ENCODE results near the gene SPATA17. TPM values are rescaled to one million over a fixed set of nuclear protein-coding genes. Genes with fewer than 3 reads are reported as not detected.

Gene SPATA17
- polyA plus RNA-seq, 1 of the 3 experiments (the other 2 are of a cell fraction), result 1.2 TPM

DNA sequence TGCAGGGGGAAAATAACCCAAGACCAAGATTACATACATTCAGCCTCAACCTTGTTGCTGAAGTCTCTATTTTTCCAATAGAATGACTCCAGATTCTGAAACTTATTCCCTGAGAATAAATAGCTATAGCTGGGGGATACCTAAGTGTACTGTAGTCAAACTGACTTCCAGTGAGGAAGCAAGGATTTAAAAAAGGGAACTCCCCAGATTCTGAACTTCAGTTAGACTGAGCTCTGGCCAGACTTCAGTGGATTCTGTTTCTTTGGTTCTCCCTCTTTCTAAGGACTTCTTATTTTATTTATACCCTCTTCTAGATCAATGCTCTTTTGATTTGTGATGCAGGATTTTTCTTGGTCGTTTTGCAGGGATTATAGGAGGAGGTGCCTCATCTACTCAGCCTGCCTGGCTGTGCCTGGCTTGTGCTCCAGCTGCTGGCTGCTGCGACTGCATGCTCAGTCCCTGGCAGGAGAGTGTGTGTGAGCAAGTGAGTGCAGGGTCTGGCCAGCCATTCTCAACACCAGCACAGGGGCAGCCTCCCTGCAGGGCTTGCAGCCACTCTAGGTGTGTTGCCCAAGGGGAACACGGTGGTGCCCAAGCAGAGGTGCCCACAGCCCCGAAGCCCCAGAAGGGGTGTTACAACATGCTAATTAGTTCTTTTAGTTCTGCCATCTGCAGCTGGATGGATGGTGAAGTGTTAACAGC, 43.0 kb downstream of the SPATA17 start:
- WGBS (ENCODE audit: low lambda C conversion rate), result 47% methylated on average over 2 of the region's 4 CpGs
- H3K4me3 ChIP-seq (ENCODE audit: low read depth in 2 of 2, low read length in 1 of 2), result no peak overlapping the region
- no peak overlapping the region for H3K27ac ChIP-seq (ENCODE audit: low read depth in 2 of 2, low read length in 1 of 2)
- no peak overlapping the region for H2AFZ ChIP-seq (ENCODE audit: low read depth)
- no peaks in the 10 kb centered on the region for H3K9me3 ChIP-seq
- no peak for TF ChIP-seq ELF1 (IDR thresholded peaks at IDR 0.05)
- no peak for TF ChIP-seq RAD21 (IDR thresholded peaks at IDR 0.05; ENCODE audit: low read length)
- TF ChIP-seq MEF2A (IDR thresholded peaks at IDR 0.05; ENCODE audit: borderline replicate concordance, low read depth), result no peak
- TF ChIP-seq POLR2AphosphoS5 (IDR thresholded peaks at IDR 0.05; ENCODE audit: low read depth, low read length), result no peak
- TF ChIP-seq, protein P1, sequence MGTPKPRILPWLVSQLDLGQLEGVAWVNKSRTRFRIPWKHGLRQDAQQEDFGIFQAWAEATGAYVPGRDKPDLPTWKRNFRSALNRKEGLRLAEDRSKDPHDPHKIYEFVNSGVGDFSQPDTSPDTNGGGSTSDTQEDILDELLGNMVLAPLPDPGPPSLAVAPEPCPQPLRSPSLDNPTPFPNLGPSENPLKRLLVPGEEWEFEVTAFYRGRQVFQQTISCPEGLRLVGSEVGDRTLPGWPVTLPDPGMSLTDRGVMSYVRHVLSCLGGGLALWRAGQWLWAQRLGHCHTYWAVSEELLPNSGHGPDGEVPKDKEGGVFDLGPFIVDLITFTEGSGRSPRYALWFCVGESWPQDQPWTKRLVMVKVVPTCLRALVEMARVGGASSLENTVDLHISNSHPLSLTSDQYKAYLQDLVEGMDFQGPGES (IDR thresholded peaks at IDR 0.05; ENCODE audit: low read depth, low read length), result no peak
- TF ChIP-seq, protein P2, sequence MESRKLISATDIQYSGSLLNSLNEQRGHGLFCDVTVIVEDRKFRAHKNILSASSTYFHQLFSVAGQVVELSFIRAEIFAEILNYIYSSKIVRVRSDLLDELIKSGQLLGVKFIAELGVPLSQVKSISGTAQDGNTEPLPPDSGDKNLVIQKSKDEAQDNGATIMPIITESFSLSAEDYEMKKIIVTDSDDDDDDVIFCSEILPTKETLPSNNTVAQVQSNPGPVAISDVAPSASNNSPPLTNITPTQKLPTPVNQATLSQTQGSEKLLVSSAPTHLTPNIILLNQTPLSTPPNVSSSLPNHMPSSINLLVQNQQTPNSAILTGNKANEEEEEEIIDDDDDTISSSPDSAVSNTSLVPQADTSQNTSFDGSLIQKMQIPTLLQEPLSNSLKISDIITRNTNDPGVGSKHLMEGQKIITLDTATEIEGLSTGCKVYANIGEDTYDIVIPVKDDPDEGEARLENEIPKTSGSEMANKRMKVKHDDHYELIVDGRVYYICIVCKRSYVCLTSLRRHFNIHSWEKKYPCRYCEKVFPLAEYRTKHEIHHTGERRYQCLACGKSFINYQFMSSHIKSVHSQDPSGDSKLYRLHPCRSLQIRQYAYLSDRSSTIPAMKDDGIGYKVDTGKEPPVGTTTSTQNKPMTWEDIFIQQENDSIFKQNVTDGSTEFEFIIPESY (IDR thresholded peaks at IDR 0.05; ENCODE audit: borderline replicate concordance, low read depth), result no peak
- TF ChIP-seq NFIC (IDR thresholded peaks at IDR 0.05; ENCODE audit: borderline replicate concordance), result no peak
- TF ChIP-seq, protein P3, sequence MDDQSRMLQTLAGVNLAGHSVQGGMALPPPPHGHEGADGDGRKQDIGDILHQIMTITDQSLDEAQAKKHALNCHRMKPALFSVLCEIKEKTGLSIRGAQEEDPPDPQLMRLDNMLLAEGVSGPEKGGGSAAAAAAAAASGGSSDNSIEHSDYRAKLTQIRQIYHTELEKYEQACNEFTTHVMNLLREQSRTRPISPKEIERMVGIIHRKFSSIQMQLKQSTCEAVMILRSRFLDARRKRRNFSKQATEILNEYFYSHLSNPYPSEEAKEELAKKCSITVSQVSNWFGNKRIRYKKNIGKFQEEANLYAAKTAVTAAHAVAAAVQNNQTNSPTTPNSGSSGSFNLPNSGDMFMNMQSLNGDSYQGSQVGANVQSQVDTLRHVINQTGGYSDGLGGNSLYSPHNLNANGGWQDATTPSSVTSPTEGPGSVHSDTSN (IDR thresholded peaks at IDR 0.05), result no peak
- TF ChIP-seq FOXJ3 (CRISPR knock-in tag; IDR thresholded peaks at IDR 0.05), result no peak
- no peak for TF ChIP-seq EP300 (IDR thresholded peaks at IDR 0.05; ENCODE audit: borderline replicate concordance in 1 of 2, low read depth in 1 of 2, low read length in 1 of 2)
- TF ChIP-seq TCF12 (IDR thresholded peaks at IDR 0.05), result no peak
- TF ChIP-seq, protein P4, sequence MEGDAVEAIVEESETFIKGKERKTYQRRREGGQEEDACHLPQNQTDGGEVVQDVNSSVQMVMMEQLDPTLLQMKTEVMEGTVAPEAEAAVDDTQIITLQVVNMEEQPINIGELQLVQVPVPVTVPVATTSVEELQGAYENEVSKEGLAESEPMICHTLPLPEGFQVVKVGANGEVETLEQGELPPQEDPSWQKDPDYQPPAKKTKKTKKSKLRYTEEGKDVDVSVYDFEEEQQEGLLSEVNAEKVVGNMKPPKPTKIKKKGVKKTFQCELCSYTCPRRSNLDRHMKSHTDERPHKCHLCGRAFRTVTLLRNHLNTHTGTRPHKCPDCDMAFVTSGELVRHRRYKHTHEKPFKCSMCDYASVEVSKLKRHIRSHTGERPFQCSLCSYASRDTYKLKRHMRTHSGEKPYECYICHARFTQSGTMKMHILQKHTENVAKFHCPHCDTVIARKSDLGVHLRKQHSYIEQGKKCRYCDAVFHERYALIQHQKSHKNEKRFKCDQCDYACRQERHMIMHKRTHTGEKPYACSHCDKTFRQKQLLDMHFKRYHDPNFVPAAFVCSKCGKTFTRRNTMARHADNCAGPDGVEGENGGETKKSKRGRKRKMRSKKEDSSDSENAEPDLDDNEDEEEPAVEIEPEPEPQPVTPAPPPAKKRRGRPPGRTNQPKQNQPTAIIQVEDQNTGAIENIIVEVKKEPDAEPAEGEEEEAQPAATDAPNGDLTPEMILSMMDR (IDR thresholded peaks at IDR 0.05), result no peak
- TF ChIP-seq, protein P5, sequence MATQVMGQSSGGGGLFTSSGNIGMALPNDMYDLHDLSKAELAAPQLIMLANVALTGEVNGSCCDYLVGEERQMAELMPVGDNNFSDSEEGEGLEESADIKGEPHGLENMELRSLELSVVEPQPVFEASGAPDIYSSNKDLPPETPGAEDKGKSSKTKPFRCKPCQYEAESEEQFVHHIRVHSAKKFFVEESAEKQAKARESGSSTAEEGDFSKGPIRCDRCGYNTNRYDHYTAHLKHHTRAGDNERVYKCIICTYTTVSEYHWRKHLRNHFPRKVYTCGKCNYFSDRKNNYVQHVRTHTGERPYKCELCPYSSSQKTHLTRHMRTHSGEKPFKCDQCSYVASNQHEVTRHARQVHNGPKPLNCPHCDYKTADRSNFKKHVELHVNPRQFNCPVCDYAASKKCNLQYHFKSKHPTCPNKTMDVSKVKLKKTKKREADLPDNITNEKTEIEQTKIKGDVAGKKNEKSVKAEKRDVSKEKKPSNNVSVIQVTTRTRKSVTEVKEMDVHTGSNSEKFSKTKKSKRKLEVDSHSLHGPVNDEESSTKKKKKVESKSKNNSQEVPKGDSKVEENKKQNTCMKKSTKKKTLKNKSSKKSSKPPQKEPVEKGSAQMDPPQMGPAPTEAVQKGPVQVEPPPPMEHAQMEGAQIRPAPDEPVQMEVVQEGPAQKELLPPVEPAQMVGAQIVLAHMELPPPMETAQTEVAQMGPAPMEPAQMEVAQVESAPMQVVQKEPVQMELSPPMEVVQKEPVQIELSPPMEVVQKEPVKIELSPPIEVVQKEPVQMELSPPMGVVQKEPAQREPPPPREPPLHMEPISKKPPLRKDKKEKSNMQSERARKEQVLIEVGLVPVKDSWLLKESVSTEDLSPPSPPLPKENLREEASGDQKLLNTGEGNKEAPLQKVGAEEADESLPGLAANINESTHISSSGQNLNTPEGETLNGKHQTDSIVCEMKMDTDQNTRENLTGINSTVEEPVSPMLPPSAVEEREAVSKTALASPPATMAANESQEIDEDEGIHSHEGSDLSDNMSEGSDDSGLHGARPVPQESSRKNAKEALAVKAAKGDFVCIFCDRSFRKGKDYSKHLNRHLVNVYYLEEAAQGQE (IDR thresholded peaks at IDR 0.05; ENCODE audit: low read depth, low read length), result no peak
- TF ChIP-seq FOSL2 (IDR thresholded peaks at IDR 0.05; ENCODE audit: borderline replicate concordance, low read depth), result no peak
- no peak for TF ChIP-seq TAF1 (IDR thresholded peaks at IDR 0.05; ENCODE audit: borderline replicate concordance, low read depth, low read length)
- TF ChIP-seq RXRA (IDR thresholded peaks at IDR 0.05; ENCODE audit: borderline replicate concordance, low read depth), result no peak
- TF ChIP-seq, protein P6, sequence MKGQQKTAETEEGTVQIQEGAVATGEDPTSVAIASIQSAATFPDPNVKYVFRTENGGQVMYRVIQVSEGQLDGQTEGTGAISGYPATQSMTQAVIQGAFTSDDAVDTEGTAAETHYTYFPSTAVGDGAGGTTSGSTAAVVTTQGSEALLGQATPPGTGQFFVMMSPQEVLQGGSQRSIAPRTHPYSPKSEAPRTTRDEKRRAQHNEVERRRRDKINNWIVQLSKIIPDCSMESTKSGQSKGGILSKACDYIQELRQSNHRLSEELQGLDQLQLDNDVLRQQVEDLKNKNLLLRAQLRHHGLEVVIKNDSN (IDR thresholded peaks at IDR 0.05; ENCODE audit: borderline replicate concordance, low read depth), result no peak
- TF ChIP-seq EZH2phosphoT487 (IDR thresholded peaks at IDR 0.05; ENCODE audit: borderline replicate concordance, low read depth), result no peak
- no peak for TF ChIP-seq SIN3A (IDR thresholded peaks at IDR 0.05; ENCODE audit: borderline replicate concordance, low read depth, low read length)
- no peak for TF ChIP-seq MXI1 (IDR thresholded peaks at IDR 0.05; ENCODE audit: low read depth, low read length)
- no peak for DNase-seq
- no peaks in the 10 kb centered on the region for H3F3A ChIP-seq (replicated peaks; ENCODE audit: insufficient read depth)
- no peaks in the 10 kb centered on the region for H3K36me3 ChIP-seq (replicated peaks in 1 of 2; ENCODE audit: control insufficient read depth in 1 of 2, insufficient read depth in 2 of 2, low read length in 1 of 2)
- H3K4me1 ChIP-seq (ENCODE audit: control insufficient read depth in 1 of 2, insufficient read depth in 2 of 2, low read depth in 1 of 2, low read length in 1 of 2), result no peaks in the 10 kb centered on the region; a peak in 1 of 4 replicates
- no peak overlapping the region for H3K4me2 ChIP-seq
- POLR2A ChIA-PET, result no interaction called here
- CTCF ChIA-PET, result no interaction called here
- no peaks in the 10 kb centered on the region for H3K79me2 ChIP-seq (ENCODE audit: insufficient read depth)
- no peaks in the 10 kb centered on the region for H3K27me3 ChIP-seq (ENCODE audit: insufficient read depth)
- no peaks in the 10 kb centered on the region for H3K9me2 ChIP-seq
- H3K9ac ChIP-seq, result no peak overlapping the region
- H4K20me1 ChIP-seq (ENCODE audit: insufficient read depth), result no peaks in the 10 kb centered on the region
